Effector CD4-positive, alpha-beta T cell (primary cell): ENCODE measurements around the gene NGDN.

Experiments used
- DNase-seq: peaks from one replicate; pipeline ENCODE4 v3.0.0-alpha.2; 2020

NGDN gene

GRCh38 chr14:23523229-23524016, 53.9 kb downstream of the NGDN start:
- DNase-seq: no peak

DNA sequence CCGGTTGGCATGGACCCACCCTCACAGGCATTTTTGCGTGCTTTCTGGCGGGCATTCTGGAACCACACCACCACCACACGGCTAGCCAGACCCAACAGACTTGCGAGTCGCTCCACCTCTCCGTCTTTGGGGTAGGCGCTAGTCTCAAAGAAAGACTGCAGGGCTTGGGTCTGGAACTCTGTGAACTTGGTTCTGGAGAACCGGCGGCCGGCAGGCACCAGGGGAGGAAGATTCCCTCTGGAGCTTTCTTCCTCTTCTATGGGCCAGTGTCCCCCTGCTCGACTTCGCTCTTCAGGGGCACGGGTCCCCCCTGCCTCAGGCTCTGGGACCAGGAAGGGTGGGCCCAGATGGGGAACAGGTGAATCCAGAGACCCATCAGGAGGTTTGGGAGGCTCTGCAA, 55.5 kb downstream of the NGDN start:
- DNase-seq: no peak

GRCh38 chr14:23525611-23526010, 56.1 kb downstream of the NGDN start:
- no peak for DNase-seq
